Activated CD8-positive, alpha-beta T cell treated with anti-CD3 and anti-CD28 coated beads for 36 hours (primary cell): ENCODE measurements around the gene OPN3. TPM values are rescaled to one million over a fixed set of nuclear protein-coding genes. Genes with fewer than 3 reads are reported as not detected.

ENCODE experiments used
- ATAC-seq: fragments of 200-7000 bp; cut with Tn5 transposase; one replicate; pipeline ENCODE4 v1.10.0; 2021; ENCODE audit warnings: mild to moderate bottlenecking, moderate library complexity
- CTCF ChIA-PET: fragments of 350-600 bp; sonication (Branson Sonifier 250); formaldehyde crosslinking; loops from one replicate; lab custom pipeline; 2021; ENCODE audit warnings: antibody characterized with exemption; lab: Charles Lee
- POLR2A ChIA-PET: fragments of 350-600 bp; sonication (Branson Sonifier 250); formaldehyde crosslinking; loops from one replicate; lab custom pipeline; 2021; ENCODE audit warnings: antibody characterized with exemption; lab: Charles Lee
- DNase-seq: peaks from one replicate; pipeline ENCODE4 v3.0.0-alpha.2; 2020
- H3K27ac Mint-ChIP-seq: one replicate; pipeline ENCODE4 v1.8.0; 2021; ENCODE audit warnings: mild to moderate bottlenecking, mixed read lengths
- H3K27me3 Mint-ChIP-seq: one replicate; pipeline ENCODE4 v1.8.0; 2021; ENCODE audit warnings: mixed read lengths
- H3K36me3 Mint-ChIP-seq: one replicate; pipeline ENCODE4 v1.8.0; 2021; ENCODE audit warnings: low read depth, mixed read lengths
- H3K4me1 Mint-ChIP-seq: one replicate; pipeline ENCODE4 v1.8.0; 2021; ENCODE audit warnings: low read depth, mixed read lengths
- H3K4me3 Mint-ChIP-seq: one replicate; pipeline ENCODE4 v1.8.0; 2021; ENCODE audit warnings: mild to moderate bottlenecking, moderate library complexity, mixed read lengths
- H3K9me3 Mint-ChIP-seq: one replicate; pipeline ENCODE4 v1.8.0; 2021; ENCODE audit warnings: mixed read lengths
- CTCF ChIP-seq: fragments of 200-600 bp; IDR thresholded peaks from one replicate; pipeline ENCODE4 v1.8.0; 2022; ENCODE audit warnings: antibody characterized with exemption, mild to moderate bottlenecking
- intact Hi-C: fragments of 100-400 bp; cut with micrococcal nuclease; formaldehyde crosslinking; loops from one replicate; pipeline ENCODE4 v1.10.0; 2022
- total RNA-seq, 2 experiments: library from RNA; stranded (reverse); gene quantifications; one replicate each; pipeline ENCODE4 v1.2.3, GENCODE V29; 2021

Gene OPN3
- total RNA-seq, 2 experiments from 2014 or later: 9.9 to 11.8 TPM

GRCh38 chr1:241607497-241607896 lies 32.7 kb downstream of the OPN3 start:
- ATAC-seq (no peak), DNase-seq (no peak)
- Mint-ChIP-seq H3K4me1 (peaks cover 3% of the 10 kb centered on the region), H3K27ac (no peak overlapping the region), H3K9me3 (no peaks in the 10 kb centered on the region), H3K36me3 (peaks cover 7% of the 10 kb centered on the region), H3K27me3 (no peaks in the 10 kb centered on the region), H3K4me3 (no peak overlapping the region)
- POLR2A ChIA-PET: no interaction called here
- CTCF ChIA-PET: no interaction called here
- intact Hi-C loops: no loop called here
- TF ChIP-seq CTCF: peak; percentile 18

GRCh38 chr1:241606544-241606943 lies 33.6 kb downstream of the OPN3 start:
- Mint-ChIP-seq H3K36me3 (peaks cover 12% of the 10 kb centered on the region), H3K9me3 (no peaks in the 10 kb centered on the region), H3K27ac (no peak overlapping the region), H3K4me3 (no peak overlapping the region), H3K27me3 (no peaks in the 10 kb centered on the region), H3K4me1 (peaks cover 2% of the 10 kb centered on the region)
- intact Hi-C loops: no loop called here
- ATAC-seq (no peak), DNase-seq (no peak)
- ChIA-PET POLR2A (interaction anchor here (0.7 kb wide), 1 partner anchor 13 kb away, joined by 3 read pairs; no protein-coding TSS in a partner anchor), CTCF (no interaction called here)
- no peak for TF ChIP-seq CTCF

- Mint-ChIP-seq H3K27me3 (no peaks in the 10 kb centered on the region), H3K4me1 (peaks cover 4% of the 10 kb centered on the region), H3K9me3 (no peaks in the 10 kb centered on the region), H3K4me3 (no peak overlapping the region), H3K27ac (no peak overlapping the region), H3K36me3 (peaks cover 12% of the 10 kb centered on the region)
- intact Hi-C loops: no loop called here
- TF ChIP-seq CTCF: no peak
- ChIA-PET CTCF (interaction anchor here (0.6 kb wide), 1 partner anchor 79 kb away, joined by 3 read pairs; no protein-coding TSS in a partner anchor), POLR2A (interaction anchor here (0.5 kb wide), 1 partner anchor 242 kb away, joined by 3 read pairs; the partner anchor contains the start of gene EXO1)
- ATAC-seq: no peak
- DNase-seq: no peak
Observed at GRCh38 chr1:241605146-241605805, 34.9 kb downstream of the OPN3 start.

GRCh38 chr1:241603731-241604245 lies 36.4 kb downstream of the OPN3 start:
- no peak for TF ChIP-seq CTCF
- ChIA-PET POLR2A (no interaction called here), CTCF (no interaction called here)
- Mint-ChIP-seq H3K4me1 (peaks cover 4% of the 10 kb centered on the region), H3K36me3 (peaks cover 12% of the 10 kb centered on the region), H3K27ac (no peak overlapping the region), H3K9me3 (no peaks in the 10 kb centered on the region), H3K27me3 (no peaks in the 10 kb centered on the region), H3K4me3 (no peak overlapping the region)
- DNase-seq (no peak), ATAC-seq (no peak)
- intact Hi-C loops: no loop called here

GRCh38 chr1:241600496-241600901 lies 39.7 kb downstream of the OPN3 start:
- POLR2A ChIA-PET: no interaction called here
- CTCF ChIA-PET: interaction anchor here (0.8 to 1.0 kb wide), 2 partner anchors 10 to 68 kb away, joined by 3 read pairs; partner anchors contain the start of gene KMO

More at GRCh38 chr1:241600496-241600901, 39.7 kb downstream of the OPN3 start:
- Mint-ChIP-seq H3K27ac (no peak overlapping the region), H3K36me3 (peaks cover 12% of the 10 kb centered on the region), H3K4me1 (peaks cover 4% of the 10 kb centered on the region), H3K27me3 (no peaks in the 10 kb centered on the region), H3K4me3 (no peak overlapping the region), H3K9me3 (no peaks in the 10 kb centered on the region)
- no peak for ATAC-seq
- intact Hi-C loops: no loop called here
- no peak for TF ChIP-seq CTCF
- DNase-seq: no peak
